Erythroblast (primary cell): ENCODE data around the gene KLHL3.

Experiments
- GATA1 ChIP-seq: IDR thresholded peaks from 2 replicates; pipeline ENCODE4 v1.6.1; 2011; ENCODE audit warnings: low read depth, mild to moderate bottlenecking, control low read depth, low read length, moderate library complexity
- POLR2A ChIP-seq: IDR thresholded peaks from 2 replicates; pipeline ENCODE4 v1.6.1; 2011; ENCODE audit warnings: mild to moderate bottlenecking, low read length

DNA sequence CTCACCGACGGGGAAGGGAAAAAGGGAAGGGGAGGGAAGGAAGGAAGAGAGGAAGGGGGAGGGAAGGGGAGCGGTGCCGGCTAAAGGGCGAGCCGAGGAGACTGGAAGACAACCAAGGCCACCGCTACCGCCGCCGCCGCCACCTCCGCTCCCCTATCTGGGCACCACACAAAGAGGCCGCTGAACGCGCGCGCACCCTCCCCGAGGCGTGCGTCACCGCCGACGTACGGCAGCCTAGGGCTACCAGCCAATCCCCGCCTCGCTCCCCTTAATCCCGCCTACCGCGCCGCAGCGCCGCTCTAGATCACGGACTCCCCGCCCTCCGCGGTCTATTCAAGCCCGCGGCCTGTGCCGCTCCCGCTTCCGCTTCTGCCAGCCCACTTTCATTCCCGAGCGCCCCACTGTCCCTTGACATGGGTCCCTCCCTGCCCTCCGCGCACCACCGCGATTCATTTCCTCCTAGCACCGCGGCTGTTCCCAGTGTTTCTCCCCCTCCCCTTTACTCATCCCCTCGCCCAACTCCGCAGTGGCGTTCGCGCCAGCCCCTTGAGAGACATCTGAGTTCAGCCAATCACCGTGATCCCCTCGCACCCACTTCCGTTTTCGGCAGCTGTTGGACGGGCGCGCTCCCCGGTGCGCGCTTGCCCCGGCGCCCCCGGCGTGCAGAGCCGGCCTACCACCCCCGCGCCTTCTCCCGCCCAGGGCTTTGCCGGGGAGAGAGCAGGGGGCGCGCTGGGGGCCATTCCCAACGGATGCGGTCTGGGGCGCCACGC, 18.5 kb upstream of the KLHL3 start, which contains the start of gene HNRNPA0:
- peak; percentile 99 for TF ChIP-seq POLR2A
- no peak for TF ChIP-seq GATA1
